Measurements from ENCODE around the gene VWA1.

VWA1 gene

GRCh38 chr1:1434131-1434823 is 1.2 kb upstream of the VWA1 start:
- Histone ChIP-seq H3K79me2 (ENCODE audit: control insufficient read depth, insufficient read depth, low read length) (peaks cover 19% of the 10 kb centered on the region), H2BK120ac (ENCODE audit: low read depth, low read length) (peak overlapping the region; percentile 32), H3K18ac (ENCODE audit: low read length) (peak overlapping the region; percentile 32), H4K5ac (ENCODE audit: low read length) (no peak overlapping the region), H3K56ac (ENCODE audit: low read length) (peak overlapping the region; percentile 88), H2BK5ac (ENCODE audit: low read length) (peak overlapping the region; percentile 88), H3K23ac (ENCODE audit: low read length) (peak overlapping the region; percentile 67), H3K79me1 (ENCODE audit: low read length) (peaks cover 3% of the 10 kb centered on the region), H3K4me1 (ENCODE audit: control insufficient read depth, low read depth, low read length) (peaks cover 15% of the 10 kb centered on the region), H2AK5ac (ENCODE audit: low read length) (no peak overlapping the region), H3K9ac (ENCODE audit: low read length) (peak overlapping the region; percentile 75), H3K4me2 (ENCODE audit: low read length) (peak overlapping the region; percentile 75), H3K4ac (ENCODE audit: low read depth, low read length) (peak overlapping the region; percentile 84), H3K36me3 (ENCODE audit: control insufficient read depth, insufficient read depth, low read length) (no peaks in the 10 kb centered on the region), H3K27me3 (ENCODE audit: insufficient read depth, low read length, poor library complexity) (no peaks in the 10 kb centered on the region), H3K27ac (ENCODE audit: low read depth, low read length) (peak overlapping the region; percentile 97), H4K8ac (ENCODE audit: low read depth, low read length) (no peak overlapping the region), H2BK15ac (replicated peaks; ENCODE audit: low read depth) (no peak overlapping the region), H3K4me3 (ENCODE audit: low read length) (no peak overlapping the region)
- WGBS (ENCODE audit: extremely low coverage, insufficient coverage, low lambda C conversion rate): no CpG with 5 or more reads among the region's 32 CpGs
- peak; percentile 91 for DNase-seq

GRCh38 chr1:1434824-1435105 is 725 bp upstream of the VWA1 start:
- no peak overlapping the region for H4K5ac ChIP-seq (ENCODE audit: low read length)
- no peaks in the 10 kb centered on the region for H3K27me3 ChIP-seq (ENCODE audit: insufficient read depth, low read length, poor library complexity)
- no peak for DNase-seq
- peak overlapping the region; percentile 97 for H3K27ac ChIP-seq (ENCODE audit: low read depth, low read length)
- H3K56ac ChIP-seq (ENCODE audit: low read length): peak overlapping the region; percentile 88
- no peak overlapping the region for H2BK120ac ChIP-seq (ENCODE audit: low read depth, low read length)
- H4K8ac ChIP-seq (ENCODE audit: low read depth, low read length): no peak overlapping the region
- H3K18ac ChIP-seq (ENCODE audit: low read length): peak overlapping the region; percentile 32
- peaks cover 15% of the 10 kb centered on the region for H3K4me1 ChIP-seq (ENCODE audit: control insufficient read depth, low read depth, low read length)
- peak overlapping the region; percentile 75 for H3K4me2 ChIP-seq (ENCODE audit: low read length)
- no peak overlapping the region for H3K4me3 ChIP-seq (ENCODE audit: low read length)
- peaks cover 19% of the 10 kb centered on the region for H3K79me2 ChIP-seq (ENCODE audit: control insufficient read depth, insufficient read depth, low read length)
- H3K79me1 ChIP-seq (ENCODE audit: low read length): peaks cover 3% of the 10 kb centered on the region
- H2AK5ac ChIP-seq (ENCODE audit: low read length): peak overlapping the region; percentile 6
- H3K36me3 ChIP-seq (ENCODE audit: control insufficient read depth, insufficient read depth, low read length): no peaks in the 10 kb centered on the region
- peak overlapping the region; percentile 75 for H3K9ac ChIP-seq (ENCODE audit: low read length)
- no CpG with 5 or more reads among the region's 4 CpGs for WGBS (ENCODE audit: extremely low coverage, insufficient coverage, low lambda C conversion rate)
- H2BK5ac ChIP-seq (ENCODE audit: low read length): peak overlapping the region; percentile 81
- peak overlapping the region; percentile 84 for H3K4ac ChIP-seq (ENCODE audit: low read depth, low read length)
- H2BK15ac ChIP-seq (replicated peaks; ENCODE audit: low read depth): no peak overlapping the region
- H3K23ac ChIP-seq (ENCODE audit: low read length): no peak overlapping the region

- Histone ChIP-seq H3K79me1 (ENCODE audit: low read length) (peaks cover 3% of the 10 kb centered on the region), H2AK5ac (ENCODE audit: low read length) (no peak overlapping the region), H3K4ac (ENCODE audit: low read depth, low read length) (peak overlapping the region; percentile 61), H3K79me2 (ENCODE audit: control insufficient read depth, insufficient read depth, low read length) (peaks cover 19% of the 10 kb centered on the region), H3K9ac (ENCODE audit: low read length) (peak overlapping the region; percentile 86), H3K4me2 (ENCODE audit: low read length) (peak overlapping the region; percentile 90), H3K27ac (ENCODE audit: low read depth, low read length) (no peak overlapping the region), H4K5ac (ENCODE audit: low read length) (no peak overlapping the region), H3K18ac (ENCODE audit: low read length) (no peak overlapping the region), H2BK15ac (replicated peaks; ENCODE audit: low read depth) (no peak overlapping the region), H4K8ac (ENCODE audit: low read depth, low read length) (no peak overlapping the region), H3K4me1 (ENCODE audit: control insufficient read depth, low read depth, low read length) (peaks cover 15% of the 10 kb centered on the region), H2BK120ac (ENCODE audit: low read depth, low read length) (no peak overlapping the region), H2BK5ac (ENCODE audit: low read length) (no peak overlapping the region), H3K4me3 (ENCODE audit: low read length) (peak overlapping the region; percentile 65), H3K23ac (ENCODE audit: low read length) (peak overlapping the region; percentile 45), H3K27me3 (ENCODE audit: insufficient read depth, low read length, poor library complexity) (no peaks in the 10 kb centered on the region), H3K36me3 (ENCODE audit: control insufficient read depth, insufficient read depth, low read length) (no peaks in the 10 kb centered on the region), H3K56ac (ENCODE audit: low read length) (peak overlapping the region; percentile 86)
- no peak for DNase-seq
- WGBS (ENCODE audit: extremely low coverage, insufficient coverage, low lambda C conversion rate): no CpG with 5 or more reads among the region's 40 CpGs
These were observed 580 bp downstream of the VWA1 start for GRCh38 chr1:1435911-1436629.

DNA sequence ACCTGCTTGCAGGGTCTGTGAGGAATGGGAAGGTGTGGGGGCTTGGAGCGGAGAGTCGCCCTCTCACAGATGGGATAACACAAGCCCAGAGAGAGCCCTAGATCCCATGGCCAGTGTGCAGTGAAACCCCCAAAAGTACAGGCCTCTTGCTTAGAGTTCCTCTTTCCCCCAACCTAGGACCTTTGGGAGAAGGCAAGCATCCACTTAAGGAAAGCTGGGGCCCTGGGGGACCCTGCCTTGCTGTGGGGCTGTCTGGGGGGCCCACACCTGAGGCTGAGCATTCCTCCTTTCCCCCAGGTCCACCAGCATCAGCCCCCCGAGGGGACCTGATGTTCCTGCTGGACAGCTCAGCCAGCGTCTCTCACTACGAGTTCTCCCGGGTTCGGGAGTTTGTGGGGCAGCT is 1.1 kb downstream of the VWA1 start:
- no peak overlapping the region for H3K27ac ChIP-seq (ENCODE audit: low read depth, low read length)
- H4K5ac ChIP-seq (ENCODE audit: low read length): no peak overlapping the region
- H4K8ac ChIP-seq (ENCODE audit: low read depth, low read length): no peak overlapping the region
- no peaks in the 10 kb centered on the region for H3K27me3 ChIP-seq (ENCODE audit: insufficient read depth, low read length, poor library complexity)
- no peak overlapping the region for H2AK5ac ChIP-seq (ENCODE audit: low read length)
- H3K79me1 ChIP-seq (ENCODE audit: low read length): peaks cover 3% of the 10 kb centered on the region
- H3K4me2 ChIP-seq (ENCODE audit: low read length): peak overlapping the region; percentile 90
- H3K4me3 ChIP-seq (ENCODE audit: low read length): no peak overlapping the region
- H3K9ac ChIP-seq (ENCODE audit: low read length): peak overlapping the region; percentile 86
- no peak for DNase-seq
- H2BK5ac ChIP-seq (ENCODE audit: low read length): no peak overlapping the region
- peaks cover 19% of the 10 kb centered on the region for H3K79me2 ChIP-seq (ENCODE audit: control insufficient read depth, insufficient read depth, low read length)
- no peak overlapping the region for H2BK15ac ChIP-seq (replicated peaks; ENCODE audit: low read depth)
- H3K36me3 ChIP-seq (ENCODE audit: control insufficient read depth, insufficient read depth, low read length): no peaks in the 10 kb centered on the region
- no peak overlapping the region for H3K23ac ChIP-seq (ENCODE audit: low read length)
- H3K18ac ChIP-seq (ENCODE audit: low read length): no peak overlapping the region
- no CpG with 5 or more reads among the region's 7 CpGs for WGBS (ENCODE audit: extremely low coverage, insufficient coverage, low lambda C conversion rate)
- no peak overlapping the region for H3K4ac ChIP-seq (ENCODE audit: low read depth, low read length)
- peaks cover 12% of the 10 kb centered on the region for H3K4me1 ChIP-seq (ENCODE audit: control insufficient read depth, low read depth, low read length)
- peak overlapping the region; percentile 86 for H3K56ac ChIP-seq (ENCODE audit: low read length)
- no peak overlapping the region for H2BK120ac ChIP-seq (ENCODE audit: low read depth, low read length)

GRCh38 chr1:1437033-1437903 is 1.8 kb downstream of the VWA1 start:
- WGBS (ENCODE audit: extremely low coverage, insufficient coverage, low lambda C conversion rate): no CpG with 5 or more reads among the region's 31 CpGs
- no peak overlapping the region for H3K56ac ChIP-seq (ENCODE audit: low read length)
- no peak overlapping the region for H4K8ac ChIP-seq (ENCODE audit: low read depth, low read length)
- H3K9ac ChIP-seq (ENCODE audit: low read length): no peak overlapping the region
- no peak overlapping the region for H3K18ac ChIP-seq (ENCODE audit: low read length)
- H3K4me3 ChIP-seq (ENCODE audit: low read length): no peak overlapping the region
- H3K23ac ChIP-seq (ENCODE audit: low read length): no peak overlapping the region
- H3K79me2 ChIP-seq (ENCODE audit: control insufficient read depth, insufficient read depth, low read length): peaks cover 19% of the 10 kb centered on the region
- H3K4ac ChIP-seq (ENCODE audit: low read depth, low read length): no peak overlapping the region
- DNase-seq: no peak
- H2BK5ac ChIP-seq (ENCODE audit: low read length): no peak overlapping the region
- H3K4me2 ChIP-seq (ENCODE audit: low read length): no peak overlapping the region
- no peak overlapping the region for H2AK5ac ChIP-seq (ENCODE audit: low read length)
- H3K27me3 ChIP-seq (ENCODE audit: insufficient read depth, low read length, poor library complexity): no peaks in the 10 kb centered on the region
- H3K27ac ChIP-seq (ENCODE audit: low read depth, low read length): no peak overlapping the region
- H2BK120ac ChIP-seq (ENCODE audit: low read depth, low read length): no peak overlapping the region
- no peak overlapping the region for H2BK15ac ChIP-seq (replicated peaks; ENCODE audit: low read depth)
- no peaks in the 10 kb centered on the region for H3K36me3 ChIP-seq (ENCODE audit: control insufficient read depth, insufficient read depth, low read length)
- H3K4me1 ChIP-seq (ENCODE audit: control insufficient read depth, low read depth, low read length): peaks cover 10% of the 10 kb centered on the region
- peaks cover 3% of the 10 kb centered on the region for H3K79me1 ChIP-seq (ENCODE audit: low read length)
- H4K5ac ChIP-seq (ENCODE audit: low read length): no peak overlapping the region
